K562 (cell line): ENCODE data around the gene CFAP70. TPM values are rescaled to one million over a fixed set of nuclear protein-coding genes. Genes with fewer than 3 reads are reported as not detected.

Source experiments
- ATAC-seq: fragments of 200-7000 bp; cut with Tn5 transposase; 3 replicates; pipeline ENCODE4 v1.9.1; 2020; ENCODE audit warnings: moderate library complexity
- BruUV-seq: library from RNA; stranded (reverse); fragments of 400-500 nt; replicated peaks from 2 replicates; lab custom pipeline; 2021; lab: Mats Ljungman, UMichigan
- CTCF ChIA-PET: fragments of 300-600 bp; formaldehyde crosslinking; extraction: SDS; loops from one replicate; lab custom pipeline; 2021; ENCODE audit warnings: low intra/inter-chr PET ratio; lab: Yijun Ruan, JAX
- POLR2A ChIA-PET: fragments of 300-600, 350-650 bp; sonication (Branson Sonifier 250); formaldehyde crosslinking; extraction: SDS; loops from one replicate; lab custom pipeline; 2021; ENCODE audit warnings: antibody characterized with exemption, inconsistent platforms; lab: Yijun Ruan, JAX
- DNase-seq, 4 experiments: peaks; one replicate each; pipeline versions ENCODE4 v3.0.0 to v3.0.0-alpha.2; 2011 to 2018; ENCODE audit warnings: low spot score in 3 of 4, mixed read lengths in 3 of 4; ENCODE audit errors: extremely low read depth in 1 of 4
- FAIRE-seq: peaks from 2 replicates; lab custom pipeline; 2011; peaks lifted over from hg19 to GRCh38; lab: Jason Lieb, UNC
- H2AFZ ChIP-seq: 2 replicates; pipeline ENCODE4 v1.6.0; 2011; ENCODE audit warnings: low read depth, low read length, control low read depth, inconsistent platforms
- H3K27ac ChIP-seq: fragments of 200-600 bp; 3 replicates; pipeline ENCODE4 v1.8.0; 2011; ENCODE audit warnings: low read depth, mild to moderate bottlenecking, control low read depth, inconsistent platforms, low read length, moderate library complexity, mixed read lengths; ENCODE audit errors: extremely low read depth
- H3K27me3 ChIP-seq, 2 experiments: fragments of 300-600 bp in 1 of 2; 2 replicates in 1 of 2; 3 replicates in 1 of 2; pipeline versions ENCODE4 v1.6.0 to v1.8.0; 2011; ENCODE audit warnings: inconsistent platforms in 2 of 2, low read length in 2 of 2, mild to moderate bottlenecking in 1 of 2, mixed read lengths in 1 of 2, moderate library complexity in 1 of 2; ENCODE audit not compliant: control insufficient read depth in 2 of 2, insufficient read depth in 2 of 2
- H3K36me3 ChIP-seq: fragments of 300-600 bp; 3 replicates; pipeline ENCODE4 v1.8.0; 2011; ENCODE audit warnings: mild to moderate bottlenecking, low read length, inconsistent platforms; ENCODE audit not compliant: control insufficient read depth, insufficient read depth
- H3K4me1 ChIP-seq, 2 experiments: fragments of 200-600 bp in 1 of 2; replicated peaks in 1 of 2; 2 replicates in 1 of 2; 3 replicates in 1 of 2; pipeline versions ENCODE4 v1.5.1 to v1.8.0; 2011; ENCODE audit warnings: inconsistent platforms in 2 of 2, low read length in 2 of 2, mild to moderate bottlenecking in 1 of 2, mixed read lengths in 1 of 2, moderate library complexity in 1 of 2; ENCODE audit not compliant: control insufficient read depth in 2 of 2, insufficient read depth in 2 of 2
- H3K4me2 ChIP-seq: 2 replicates; pipeline ENCODE4 v1.6.1; 2011; ENCODE audit warnings: low read length, control low read depth, inconsistent platforms, mixed read lengths; ENCODE audit not compliant: insufficient read depth
- H3K4me3 ChIP-seq: fragments of 200-600 bp; sonication (generic), shearing (Covaris generic); 2 replicates; pipeline ENCODE4 v1.5.1; 2016; ENCODE audit warnings: control low read depth, inconsistent platforms
- H3K79me2 ChIP-seq: fragments of 200-600 bp; 3 replicates; pipeline ENCODE4 v1.8.0; 2011; ENCODE audit warnings: low read length, inconsistent platforms; ENCODE audit not compliant: control insufficient read depth, insufficient read depth
- H3K9ac ChIP-seq, 2 experiments: 2 replicates each; pipeline versions ENCODE4 v1.6.0 to v1.6.1; 2011; ENCODE audit warnings: low read depth in 2 of 2, low read length in 2 of 2, control low read depth in 1 of 2, inconsistent platforms in 1 of 2, mild to moderate bottlenecking in 1 of 2, mixed read lengths in 1 of 2; ENCODE audit not compliant: insufficient read depth in 1 of 2
- H3K9me1 ChIP-seq: one replicate; pipeline ENCODE4 v1.6.0; 2011; ENCODE audit warnings: inconsistent platforms, mild to moderate bottlenecking, low read length, moderate library complexity; ENCODE audit not compliant: control insufficient read depth, insufficient read depth
- H3K9me3 ChIP-seq: replicated peaks from 2 replicates; pipeline ENCODE4 v1.5.1; 2011; ENCODE audit warnings: low read depth, low read length, inconsistent platforms; ENCODE audit not compliant: control insufficient read depth, insufficient read depth
- H4K20me1 ChIP-seq: replicated peaks from 2 replicates; pipeline ENCODE4 v1.6.1; 2011; ENCODE audit warnings: low read length, inconsistent platforms, mixed read lengths; ENCODE audit not compliant: control insufficient read depth, insufficient read depth
- CREM ChIP-seq: IDR thresholded peaks from 2 replicates; pipeline ENCODE4 v1.6.1; 2014; ENCODE audit warnings: antibody characterized with exemption, low read depth
- CTCF ChIP-seq, 3 experiments: IDR thresholded peaks in 2 of 3; conservative IDR thresholded peaks in 1 of 3; 2 replicates each; pipeline ENCODE4 v1.5.1; 2011 to 2012; ENCODE audit warnings: low read length in 3 of 3, mild to moderate bottlenecking in 3 of 3, control low read depth in 2 of 3, improper control_type of control experiment in 1 of 3, inconsistent platforms in 1 of 3, low read depth in 1 of 3, mixed read lengths in 1 of 3, moderate library complexity in 1 of 3; ENCODE audit not compliant: insufficient read depth in 2 of 3
- FOSL1 ChIP-seq: fragments of 200-800 bp; sonication (Bioruptor generic); conservative IDR thresholded peaks from 2 replicates; pipeline ENCODE4 v1.6.1; 2016; ENCODE audit warnings: missing genetic modification characterization, missing compliant biosample characterization
- PPARD ChIP-seq: fragments of 250-450 bp; sonication (Bioruptor Pico); IDR thresholded peaks from 2 replicates; pipeline ENCODE4 v1.8.0; 2022; ENCODE audit warnings: inconsistent platforms, mild to moderate bottlenecking, moderate library complexity
- RAD21 ChIP-seq, 2 experiments: fragments of 250-450 bp in 1 of 2; fragments of 450-650 bp in 1 of 2; sonication (Bioruptor Pico) in 1 of 2; formaldehyde crosslinking in 1 of 2; IDR thresholded peaks in 1 of 2; conservative IDR thresholded peaks in 1 of 2; 2 replicates each; pipeline versions ENCODE4 v1.4.0 to v1.8.0; 2020 to 2022; ENCODE audit warnings: mild to moderate bottlenecking in 2 of 2, moderate library complexity in 1 of 2
- REST ChIP-seq, 2 experiments: fragments of 450-650 bp; formaldehyde crosslinking in 1 of 2; IDR thresholded peaks; 2 replicates each; pipeline versions ENCODE4 v1.4.0 to v1.6.1; 2014 to 2020; ENCODE audit warnings: mild to moderate bottlenecking in 2 of 2, borderline replicate concordance in 1 of 2, low read depth in 1 of 2
- SMC3 ChIP-seq: conservative IDR thresholded peaks from 2 replicates; pipeline ENCODE4 v1.6.1; 2011; ENCODE audit warnings: low read depth, low read length, improper control_type of control experiment; ENCODE audit not compliant: insufficient read depth
- ZNF324 ChIP-seq: fragments of 250-450 bp; sonication (Bioruptor Pico); IDR thresholded peaks from 2 replicates; pipeline ENCODE4 v1.4.0; 2020; ENCODE audit warnings: mild to moderate bottlenecking
- ZNF551 ChIP-seq: fragments of 250-450 bp; sonication (Bioruptor Pico); IDR thresholded peaks from 2 replicates; pipeline ENCODE4 v1.5.0; 2021; ENCODE audit warnings: mild to moderate bottlenecking, moderate library complexity
- WGBS: fragments of 100-300 bp; shearing (Covaris generic); methylation state at CpG from one replicate; pipeline ENCODE4 v1.1.6; 2016; ENCODE audit warnings: low coverage, mixed read lengths; ENCODE audit not compliant: insufficient coverage; ENCODE audit errors: missing lambda C conversion rate; 5-methylcytosine and 5-hydroxymethylcytosine counted together
- in situ Hi-C: fragments of 300-500 bp; cut with MboI; formaldehyde crosslinking; loops from 4 replicates; pipeline ENCODE4 v1.15.0; 2018; ENCODE audit warnings: inconsistent platforms, mixed read lengths
- intact Hi-C: fragments of 100-400 bp; cut with micrococcal nuclease; formaldehyde crosslinking; loops from 2 replicates; pipeline ENCODE4 v1.14.2; 2022
- polyA plus RNA-seq, 8 experiments: library from polyadenylated mRNA; depleted of rRNA in 4 of 8; stranded (reverse) in 5 of 8; unstranded in 3 of 8; fragments of >200 nt; fragmentation: Nextera tagmentation in 2 of 8; fragmentation: Illumina TruSeq in 1 of 8; extraction: Ambion mirVana in 2 of 8; extraction: Trizol in 1 of 8; gene quantifications; 2 replicates each; pipeline versions ENCODE4 v1.2.1 to v1.2.3, GENCODE V29; 2011 to 2014; ENCODE audit warnings: inconsistent platforms in 1 of 8, missing spikeins in 1 of 8
- total RNA-seq, 7 experiments: library from RNA; depleted of rRNA in 6 of 7; stranded (reverse); fragments of >200 nt in 6 of 7; fragmentation: Illumina TruSeq in 2 of 7; extraction: Trizol in 2 of 7; gene quantifications; 2 replicates each; pipeline versions ENCODE4 v1.2.1 to v1.2.3, GENCODE V29; 2011 to 2021; ENCODE audit warnings: low replicate concordance in 1 of 7

CFAP70 gene
- total and polyA plus RNA-seq, 9 of the 15 experiments (the other 6 are each of a cell fraction or from before 2014, with no cell fraction given) = 0.27 to 1.6 (median 0.86) TPM

- no peaks in the 10 kb centered on the region for H3K9me1 ChIP-seq
- no TSS peak for BruUV-seq
- ChIA-PET POLR2A (interaction anchor here (0.6 to 0.9 kb wide), 2 partner anchors 26 to 28 kb away, joined by 3 read pairs; partner anchors contain the start of gene DNAJC9), CTCF (interaction anchor here (0.5 to 1.1 kb wide), 2 partner anchors 16 to 59 kb away, joined by 3 read pairs; no protein-coding TSS in a partner anchor)
- FAIRE-seq (peak; percentile 74), ATAC-seq (peak; percentile 90), DNase-seq (peak; percentile 37 to 67 (median 54))
- H3K4me2 ChIP-seq = no peak overlapping the region
- peak overlapping the region; percentile 54 for H2AFZ ChIP-seq
- H3K4me1 ChIP-seq = peaks cover 0 to 9% of the 10 kb centered on the region in 2 experiments; a peak in 2 of 5 replicates
- no peak overlapping the region for H3K4me3 ChIP-seq
- no peaks in the 10 kb centered on the region for H3K9me3 ChIP-seq
- intact Hi-C loops = loop anchor here (5.0 kb wide), 1 partner anchor 51 kb away; the partner anchor contains the start of genes ECD and FAM149B1
- no peaks in the 10 kb centered on the region for H3K79me2 ChIP-seq
- H3K36me3 ChIP-seq = no peaks in the 10 kb centered on the region
- H3K27ac ChIP-seq = no peak overlapping the region
- 64% methylated on average over 2 of the region's 2 CpGs for WGBS
- H3K9ac ChIP-seq = no peak overlapping the region
- in situ Hi-C loops = no loop called here
- no peaks in the 10 kb centered on the region for H4K20me1 ChIP-seq
- no peaks in the 10 kb centered on the region for H3K27me3 ChIP-seq
- TF ChIP-seq SMC3 (peak; percentile 40; the same call in 1 of the 2 replicates), CREM (0 out of 2 replicates have a peak, but pooled peaks have one; percentile 15), PPARD (CRISPR knock-in tag) (no peak), CTCF (IDR thresholded peaks at IDR 0.05 in 2 of 3, conservative IDR thresholded peaks at IDR 0.05 in 1 of 3; ENCODE audit: insufficient read depth in 2 of 3, low read depth in 1 of 3, low read length in 3 of 3) (peak; percentile 52 to 71 (median 61); a peak in 5 of 6 replicates), REST (IDR thresholded peaks at IDR 0.05; ENCODE audit: borderline replicate concordance) (peak; percentile 34; the same call in 1 of the 2 replicates), REST (CRISPR knock-in tag; IDR thresholded peaks at IDR 0.05; ENCODE audit: low read depth) (no peak), RAD21 (CRISPR knock-in tag; conservative IDR thresholded peaks at IDR 0.05 in 1 of 2, IDR thresholded peaks at IDR 0.05 in 1 of 2) (peak; percentile 25 to 72; a peak in 3 of 4 replicates), ZNF551 (CRISPR knock-in tag) (no peak), ZNF324 (no peak), FOSL1 (no peak)
Measured at GRCh38 chr10:73218431-73219191, 140.1 kb downstream of the CFAP70 start.
